Measurements from ENCODE around the gene FMN2. TPM values are rescaled to one million over a fixed set of nuclear protein-coding genes. Genes with fewer than 3 reads are reported as not detected.

Gene FMN2
- total RNA-seq, 4 donors from 2014 or later: 0.46 to 1.4 (median 0.49) TPM; not detected in 1

DNA sequence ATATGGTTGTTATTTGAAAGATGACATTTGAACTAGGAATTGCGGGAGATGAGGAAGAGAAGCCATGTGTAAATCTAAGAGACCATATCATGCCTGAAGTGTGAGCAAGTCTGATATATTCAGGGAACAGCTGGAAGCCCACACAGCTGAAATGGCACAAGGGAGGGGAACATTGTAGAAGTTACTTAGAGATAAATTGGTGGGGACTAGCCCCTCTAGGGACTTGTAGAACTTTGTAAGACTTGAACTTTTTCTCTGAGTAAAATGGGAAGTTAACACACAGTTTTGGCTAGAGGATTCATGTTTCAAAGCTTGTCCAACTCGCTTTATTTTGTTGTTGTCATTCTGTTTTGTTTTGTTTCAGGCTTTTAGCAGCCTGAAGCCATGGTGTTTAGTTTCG lies 216.4 kb downstream of the FMN2 start:
- no peak overlapping the region for H3K4me3 ChIP-seq (ENCODE audit: low read depth, poor library complexity, severe bottlenecking)
- WGBS, 2 donors: 45 to 64% methylated on average over 3 of the region's 3 CpGs
- intact Hi-C loops (cut with DNase I; ENCODE audit: low total_unique reads): no loop called here
- no peak for DNase-seq (ENCODE audit: low spot score in 2 of 2)
- TF ChIP-seq, protein P1, sequence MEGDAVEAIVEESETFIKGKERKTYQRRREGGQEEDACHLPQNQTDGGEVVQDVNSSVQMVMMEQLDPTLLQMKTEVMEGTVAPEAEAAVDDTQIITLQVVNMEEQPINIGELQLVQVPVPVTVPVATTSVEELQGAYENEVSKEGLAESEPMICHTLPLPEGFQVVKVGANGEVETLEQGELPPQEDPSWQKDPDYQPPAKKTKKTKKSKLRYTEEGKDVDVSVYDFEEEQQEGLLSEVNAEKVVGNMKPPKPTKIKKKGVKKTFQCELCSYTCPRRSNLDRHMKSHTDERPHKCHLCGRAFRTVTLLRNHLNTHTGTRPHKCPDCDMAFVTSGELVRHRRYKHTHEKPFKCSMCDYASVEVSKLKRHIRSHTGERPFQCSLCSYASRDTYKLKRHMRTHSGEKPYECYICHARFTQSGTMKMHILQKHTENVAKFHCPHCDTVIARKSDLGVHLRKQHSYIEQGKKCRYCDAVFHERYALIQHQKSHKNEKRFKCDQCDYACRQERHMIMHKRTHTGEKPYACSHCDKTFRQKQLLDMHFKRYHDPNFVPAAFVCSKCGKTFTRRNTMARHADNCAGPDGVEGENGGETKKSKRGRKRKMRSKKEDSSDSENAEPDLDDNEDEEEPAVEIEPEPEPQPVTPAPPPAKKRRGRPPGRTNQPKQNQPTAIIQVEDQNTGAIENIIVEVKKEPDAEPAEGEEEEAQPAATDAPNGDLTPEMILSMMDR (IDR thresholded peaks at IDR 0.05): no peak

DNA sequence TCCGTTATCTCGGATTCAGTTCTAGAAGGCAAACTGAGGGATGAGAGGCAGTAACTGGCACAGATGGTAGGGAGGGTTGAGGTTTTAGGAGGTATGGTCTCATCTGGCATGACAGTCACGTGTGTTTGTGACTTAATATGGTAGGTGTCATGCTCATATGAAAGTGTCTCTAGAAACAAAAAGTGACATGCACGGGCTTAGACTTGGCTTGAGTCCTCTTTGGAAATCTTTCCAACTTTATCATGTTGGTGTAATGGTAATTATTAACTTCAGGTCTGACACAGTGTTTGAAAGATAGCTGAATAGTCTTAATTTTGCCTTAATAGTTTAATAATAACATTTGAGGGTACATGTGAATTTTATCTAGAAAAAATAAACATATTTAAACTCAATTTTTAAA lies 218.1 kb downstream of the FMN2 start:
- WGBS, 2 donors: 60 to 70% methylated on average over 4 of the region's 4 CpGs
- no peak for TF ChIP-seq POLR2A (IDR thresholded peaks at IDR 0.05)
- TF ChIP-seq, protein P1 (IDR thresholded peaks at IDR 0.05): no peak
- intact Hi-C loops (cut with DNase I; ENCODE audit: low total_unique reads): no loop called here
- H3K4me3 ChIP-seq (ENCODE audit: low read depth, poor library complexity, severe bottlenecking): no peak overlapping the region
- no peak for DNase-seq (ENCODE audit: low spot score in 2 of 2)

DNA sequence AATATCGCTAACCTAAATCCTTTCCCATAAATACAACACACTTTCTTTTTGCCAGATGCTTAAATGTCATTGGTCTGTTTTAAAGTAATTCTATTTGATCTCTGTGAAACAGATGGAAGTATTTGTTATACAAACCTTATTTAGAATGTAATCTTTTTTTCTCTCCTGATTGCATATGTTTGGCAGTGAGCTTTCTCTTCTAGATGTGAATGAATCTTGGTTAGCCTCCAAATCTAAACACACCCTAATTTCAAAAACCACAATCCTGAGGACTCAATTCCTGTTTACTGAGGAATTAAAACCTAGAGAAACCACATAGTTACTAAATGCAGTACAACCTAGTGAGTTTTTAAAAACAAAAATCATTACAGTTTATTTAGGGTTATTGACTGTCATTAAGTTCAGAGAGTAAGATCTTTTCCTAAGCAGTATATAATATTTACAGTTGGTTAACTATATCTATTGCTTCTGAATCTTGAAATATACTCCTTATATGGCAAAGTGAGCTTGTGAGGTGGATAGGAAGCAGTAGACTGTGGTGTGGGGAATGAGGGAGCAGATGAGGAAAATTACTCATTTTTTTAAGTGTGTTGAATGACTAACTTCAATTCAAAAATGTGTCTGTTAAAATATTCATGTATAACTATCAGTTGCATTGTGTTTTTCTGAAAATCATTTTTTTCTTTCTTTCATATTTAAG lies 218.7 kb downstream of the FMN2 start:
- WGBS, 2 donors: 85 to 90% methylated on average over 1 of the region's 1 CpG
- intact Hi-C loops (cut with DNase I; ENCODE audit: low total_unique reads): no loop called here
- no peak for DNase-seq (ENCODE audit: low spot score in 2 of 2)
- TF ChIP-seq, protein P1 (IDR thresholded peaks at IDR 0.05): no peak
- no peak for TF ChIP-seq POLR2A (IDR thresholded peaks at IDR 0.05)
- no peak overlapping the region for H3K4me3 ChIP-seq (ENCODE audit: low read depth, poor library complexity, severe bottlenecking)

DNA sequence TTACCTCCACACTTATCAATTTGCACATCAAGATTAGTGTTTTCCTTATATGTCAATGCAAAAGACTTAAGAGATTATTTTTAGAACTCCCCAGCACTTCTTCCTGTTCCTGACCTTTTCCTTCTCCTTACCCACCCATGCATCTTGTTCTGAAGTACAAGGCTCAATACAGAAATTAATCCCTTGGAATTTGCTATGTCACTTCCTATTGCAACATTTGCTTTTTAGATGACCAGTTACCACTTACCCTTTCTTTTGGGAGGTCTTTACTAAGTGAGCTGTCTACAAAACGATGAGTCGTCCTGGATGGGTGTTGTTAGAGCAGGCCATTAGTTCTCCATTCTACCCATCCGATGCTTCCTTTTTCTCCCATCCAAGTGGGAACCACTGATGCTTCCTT lies 221.2 kb downstream of the FMN2 start:
- no peak overlapping the region for H3K4me3 ChIP-seq (ENCODE audit: low read depth, poor library complexity, severe bottlenecking)
- no peak for DNase-seq (ENCODE audit: low spot score in 2 of 2)
- intact Hi-C loops (cut with DNase I; ENCODE audit: low total_unique reads): no loop called here
- WGBS, 2 donors: 56 to 83% methylated on average over 3 of the region's 3 CpGs
- no peak for TF ChIP-seq POLR2A (IDR thresholded peaks at IDR 0.05)
- TF ChIP-seq, protein P1 (IDR thresholded peaks at IDR 0.05): no peak

DNA sequence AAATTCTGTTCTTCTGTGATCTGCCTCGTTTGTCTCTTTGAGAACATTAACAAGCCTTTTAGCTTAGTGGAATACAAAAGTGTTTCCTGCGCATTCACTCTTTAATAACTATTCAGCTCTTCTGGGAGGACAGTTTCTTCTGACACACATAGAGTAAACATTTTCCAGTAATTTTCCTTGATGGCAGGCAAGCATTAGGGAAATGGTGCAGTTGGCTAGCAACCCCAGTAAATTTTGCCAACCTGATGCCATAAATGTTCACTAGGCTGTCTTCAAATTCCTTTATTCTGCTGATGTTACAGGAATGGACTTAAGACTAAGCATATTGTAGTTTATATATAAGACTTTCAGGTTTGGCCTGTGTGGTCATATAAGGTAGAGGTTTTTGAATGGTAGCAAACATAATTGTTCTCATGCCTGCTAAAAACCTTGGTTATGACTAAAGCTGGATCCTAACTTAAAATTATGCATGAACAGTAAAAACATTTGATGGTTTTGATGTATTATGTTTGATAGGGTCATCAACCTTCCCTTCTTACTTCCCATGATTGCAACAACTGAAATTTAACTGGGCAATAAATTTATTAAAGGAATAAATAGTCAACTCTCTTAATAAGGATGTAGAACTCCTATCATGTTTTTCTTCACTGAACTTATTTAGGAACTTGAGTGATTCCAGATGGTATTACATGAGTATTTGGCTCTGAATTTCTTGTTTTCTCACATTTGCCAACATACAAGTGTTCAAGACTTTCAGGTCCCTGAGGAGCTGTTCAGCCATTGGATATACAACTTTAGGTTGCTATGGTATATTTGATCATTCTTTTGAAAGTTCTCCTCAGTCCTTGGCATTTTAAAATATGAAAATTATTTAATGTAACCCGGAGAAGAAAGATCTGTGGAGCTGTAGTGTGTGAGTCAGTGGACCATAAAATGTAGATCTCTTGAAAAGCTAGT lies 223.4 kb downstream of the FMN2 start:
- intact Hi-C loops (cut with DNase I; ENCODE audit: low total_unique reads): no loop called here
- WGBS, 2 donors: 49 to 57% methylated on average over 3 of the region's 3 CpGs
- TF ChIP-seq, protein P1 (IDR thresholded peaks at IDR 0.05): no peak
- no peak for TF ChIP-seq POLR2A (IDR thresholded peaks at IDR 0.05)
- H3K4me3 ChIP-seq (ENCODE audit: low read depth, poor library complexity, severe bottlenecking): no peak overlapping the region
- no peak for DNase-seq (ENCODE audit: low spot score in 2 of 2)

All from lower leg skin (tissue), 4 donors.